Memory B cell (primary cell): ENCODE data around the gene CCS.

Source experiments
- ATAC-seq: fragments of 150-1000 bp; cut with Tn5 transposase; 2 replicates; pipeline ENCODE4 v1.10.0; 2021; ENCODE audit warnings: low read depth, mild to moderate bottlenecking, moderate library complexity
- DNase-seq, 2 donors: peaks; one replicate each; pipeline ENCODE4 v3.0.0; 2022; ENCODE audit warnings: low spot score in 2 of 2
- H3K27ac Mint-ChIP-seq: one replicate; pipeline ENCODE4 v1.8.0; 2022; ENCODE audit warnings: mild to moderate bottlenecking, moderate library complexity, mixed read lengths
- H3K27me3 Mint-ChIP-seq: one replicate; pipeline ENCODE4 v1.8.0; 2022; ENCODE audit warnings: mixed read lengths
- H3K36me3 Mint-ChIP-seq: one replicate; pipeline ENCODE4 v1.8.0; 2022; ENCODE audit warnings: mild to moderate bottlenecking, mixed read lengths
- H3K4me1 Mint-ChIP-seq: one replicate; pipeline ENCODE4 v1.8.0; 2022; ENCODE audit warnings: mixed read lengths
- H3K4me3 Mint-ChIP-seq: one replicate; pipeline ENCODE4 v1.8.0; 2022; ENCODE audit warnings: mild to moderate bottlenecking, moderate library complexity, mixed read lengths
- H3K9me3 Mint-ChIP-seq: one replicate; pipeline ENCODE4 v1.8.0; 2022; ENCODE audit warnings: mixed read lengths

The CCS gene

GRCh38 chr11:66617155-66617834 lies 24.3 kb downstream of the CCS start:
- H3K9me3 Mint-ChIP-seq: no peaks in the 10 kb centered on the region
- peaks cover 13% of the 10 kb centered on the region for H3K36me3 Mint-ChIP-seq
- peak overlapping the region; percentile 94 for H3K4me3 Mint-ChIP-seq
- peaks cover 36% of the 10 kb centered on the region for H3K4me1 Mint-ChIP-seq
- ATAC-seq (no peak), DNase-seq (no peak)
- no peaks in the 10 kb centered on the region for H3K27me3 Mint-ChIP-seq
- H3K27ac Mint-ChIP-seq: peak overlapping the region; percentile 98

DNA sequence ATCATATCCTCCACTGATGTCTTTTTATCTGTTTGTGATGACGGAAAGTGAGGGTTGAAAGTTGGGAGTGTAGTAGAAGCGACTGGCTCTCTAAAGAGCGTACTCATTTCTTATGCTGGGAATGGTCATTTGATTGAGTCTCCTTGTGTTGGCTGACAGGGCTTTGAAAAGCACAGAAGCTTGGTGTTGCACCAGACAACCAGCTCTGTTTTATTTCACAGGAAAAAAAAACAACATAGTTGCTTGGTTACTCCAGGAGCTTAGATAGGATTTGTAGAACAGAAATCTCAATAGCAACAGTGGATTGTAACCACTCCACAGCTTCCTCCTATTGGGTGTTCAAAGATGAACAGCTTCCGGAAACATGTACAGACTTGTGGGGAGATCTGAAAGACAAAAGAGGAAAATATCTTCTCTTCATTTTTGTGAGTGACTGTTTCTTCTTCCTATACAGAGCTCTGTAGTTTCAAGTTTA lies 26.1 kb downstream of the CCS start:
- DNase-seq (peak in 1 of 2 donors; percentile 41), ATAC-seq (peak; percentile 37)
- H3K9me3 Mint-ChIP-seq: no peaks in the 10 kb centered on the region
- peaks cover 51% of the 10 kb centered on the region for H3K4me1 Mint-ChIP-seq
- no peaks in the 10 kb centered on the region for H3K27me3 Mint-ChIP-seq
- peak overlapping the region; percentile 94 for H3K4me3 Mint-ChIP-seq
- H3K36me3 Mint-ChIP-seq: peaks cover 24% of the 10 kb centered on the region
- peak overlapping the region; percentile 98 for H3K27ac Mint-ChIP-seq

DNA sequence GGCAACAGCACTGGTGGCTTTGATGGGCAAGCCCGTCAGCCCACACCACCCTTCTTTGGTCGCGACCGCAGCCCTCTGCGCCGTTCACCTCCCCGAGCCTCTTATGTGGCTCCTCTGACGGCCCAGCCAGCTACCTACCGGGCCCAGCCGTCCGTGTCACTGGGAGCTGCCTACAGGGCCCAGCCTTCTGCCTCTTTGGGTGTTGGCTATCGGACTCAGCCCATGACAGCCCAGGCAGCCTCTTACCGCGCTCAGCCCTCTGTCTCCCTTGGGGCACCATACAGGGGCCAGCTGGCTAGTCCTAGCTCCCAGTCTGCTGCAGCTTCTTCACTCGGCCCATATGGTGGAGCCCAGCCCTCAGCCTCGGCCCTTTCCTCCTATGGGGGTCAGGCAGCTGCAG lies 31.5 kb downstream of the CCS start:
- Mint-ChIP-seq H3K27ac (no peak overlapping the region), H3K36me3 (peaks cover 38% of the 10 kb centered on the region), H3K27me3 (no peaks in the 10 kb centered on the region), H3K4me1 (peaks cover 50% of the 10 kb centered on the region), H3K4me3 (no peak overlapping the region), H3K9me3 (no peaks in the 10 kb centered on the region)
- DNase-seq: no peak
- no peak for ATAC-seq

DNA sequence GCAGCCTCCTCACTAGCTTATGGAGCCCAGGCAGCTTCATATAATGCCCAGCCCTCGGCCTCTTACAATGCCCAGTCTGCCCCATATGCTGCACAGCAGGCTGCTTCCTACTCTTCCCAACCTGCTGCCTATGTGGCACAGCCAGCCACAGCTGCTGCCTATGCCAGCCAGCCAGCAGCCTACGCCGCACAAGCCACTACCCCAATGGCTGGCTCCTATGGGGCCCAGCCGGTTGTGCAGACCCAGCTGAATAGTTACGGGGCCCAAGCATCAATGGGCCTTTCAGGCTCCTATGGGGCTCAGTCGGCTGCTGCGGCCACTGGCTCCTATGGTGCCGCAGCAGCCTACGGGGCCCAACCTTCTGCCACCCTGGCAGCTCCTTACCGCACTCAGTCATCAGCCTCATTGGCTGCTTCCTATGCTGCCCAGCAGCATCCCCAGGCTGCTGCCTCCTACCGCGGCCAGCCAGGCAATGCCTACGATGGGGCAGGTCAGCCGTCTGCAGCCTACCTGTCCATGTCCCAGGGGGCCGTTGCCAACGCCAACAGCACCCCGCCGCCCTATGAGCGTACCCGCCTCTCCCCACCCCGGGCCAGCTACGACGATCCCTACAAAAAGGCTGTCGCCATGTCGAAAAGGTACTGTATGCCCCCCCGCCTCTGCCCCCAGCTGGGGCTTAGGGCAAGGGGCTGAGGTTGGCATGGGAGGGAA lies 32.2 kb downstream of the CCS start:
- ATAC-seq: no peak
- Mint-ChIP-seq H3K9me3 (no peaks in the 10 kb centered on the region), H3K36me3 (peaks cover 38% of the 10 kb centered on the region), H3K27ac (no peak overlapping the region), H3K27me3 (no peaks in the 10 kb centered on the region), H3K4me1 (peaks cover 50% of the 10 kb centered on the region), H3K4me3 (no peak overlapping the region)
- DNase-seq: no peak

DNA sequence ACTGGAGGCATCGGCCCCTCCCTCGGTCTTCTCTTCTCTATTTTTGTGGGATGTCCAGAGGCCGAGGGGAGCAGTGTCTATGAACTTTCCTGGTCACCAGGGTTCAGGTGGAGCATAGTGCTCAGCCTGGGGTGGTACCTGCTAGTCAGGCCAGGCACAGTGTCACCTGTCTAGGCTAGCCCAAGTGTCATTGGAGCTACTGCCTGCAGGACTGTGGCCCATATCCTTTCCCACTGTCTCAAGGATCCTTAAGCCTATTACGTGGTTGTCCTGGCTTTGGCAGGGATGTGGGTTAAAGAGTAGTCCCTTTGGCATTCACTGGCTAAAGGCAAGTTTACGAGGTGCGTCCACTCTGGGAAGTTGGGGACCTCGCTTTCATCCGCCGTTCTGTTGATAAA lies 32.8 kb downstream of the CCS start:
- Mint-ChIP-seq H3K4me3 (no peak overlapping the region), H3K9me3 (no peaks in the 10 kb centered on the region), H3K27me3 (no peaks in the 10 kb centered on the region), H3K4me1 (peaks cover 50% of the 10 kb centered on the region), H3K36me3 (peaks cover 38% of the 10 kb centered on the region), H3K27ac (no peak overlapping the region)
- ATAC-seq: no peak
- no peak for DNase-seq

DNA sequence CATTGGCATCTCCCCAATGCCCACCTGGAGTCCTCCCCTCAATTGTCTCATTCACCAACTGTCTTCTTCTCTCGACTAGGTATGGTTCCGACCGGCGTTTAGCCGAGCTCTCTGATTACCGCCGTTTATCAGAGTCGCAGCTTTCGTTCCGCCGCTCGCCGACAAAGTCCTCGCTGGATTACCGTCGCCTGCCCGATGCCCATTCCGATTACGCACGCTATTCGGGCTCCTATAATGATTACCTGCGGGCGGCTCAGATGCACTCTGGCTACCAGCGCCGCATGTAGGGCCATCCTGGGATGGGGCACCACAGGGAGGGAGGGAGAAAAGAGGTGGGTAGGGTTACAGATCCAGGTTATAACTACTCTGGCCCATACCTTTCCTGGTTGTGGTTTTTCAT lies 33.4 kb downstream of the CCS start:
- H3K9me3 Mint-ChIP-seq: no peaks in the 10 kb centered on the region
- H3K4me1 Mint-ChIP-seq: peaks cover 46% of the 10 kb centered on the region
- H3K4me3 Mint-ChIP-seq: no peak overlapping the region
- peaks cover 36% of the 10 kb centered on the region for H3K36me3 Mint-ChIP-seq
- no peak for ATAC-seq
- DNase-seq: no peak
- no peaks in the 10 kb centered on the region for H3K27me3 Mint-ChIP-seq
- no peak overlapping the region for H3K27ac Mint-ChIP-seq

GRCh38 chr11:66626926-66627325 lies 33.9 kb downstream of the CCS start:
- Mint-ChIP-seq H3K27me3 (no peaks in the 10 kb centered on the region), H3K4me3 (no peak overlapping the region), H3K4me1 (peaks cover 45% of the 10 kb centered on the region), H3K36me3 (peaks cover 36% of the 10 kb centered on the region), H3K9me3 (no peaks in the 10 kb centered on the region), H3K27ac (no peak overlapping the region)
- no peak for DNase-seq
- ATAC-seq: no peak

DNA sequence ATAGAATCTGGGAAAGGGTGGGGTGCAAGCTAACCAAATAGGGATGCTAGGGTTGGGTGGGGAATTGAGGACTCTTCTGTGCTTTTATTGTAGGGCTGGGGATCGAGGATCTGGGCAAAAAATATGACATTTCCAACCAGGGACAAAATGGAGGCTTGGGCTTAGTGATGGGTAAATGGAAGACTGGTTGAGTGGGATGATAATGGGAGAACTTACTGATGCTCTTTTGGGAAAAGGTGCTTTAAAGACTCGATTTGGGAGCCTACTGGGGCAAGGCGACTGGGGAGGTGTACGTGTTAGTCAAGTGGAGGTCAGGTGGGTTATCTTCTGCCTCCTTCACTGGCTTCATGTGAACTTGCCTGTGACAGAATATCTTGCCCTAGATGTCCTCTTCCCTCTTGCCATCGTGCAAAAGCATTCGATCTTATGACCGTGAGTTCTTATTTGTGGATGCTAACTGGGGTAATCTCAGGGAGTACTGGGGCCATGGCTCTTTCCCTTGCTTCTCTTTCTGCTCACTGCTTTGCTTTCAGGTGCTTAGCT lies 35.1 kb downstream of the CCS start:
- Mint-ChIP-seq H3K36me3 (peaks cover 34% of the 10 kb centered on the region), H3K4me1 (peaks cover 41% of the 10 kb centered on the region), H3K27me3 (no peaks in the 10 kb centered on the region), H3K4me3 (no peak overlapping the region), H3K9me3 (no peaks in the 10 kb centered on the region), H3K27ac (peak overlapping the region; percentile 51)
- no peak for DNase-seq
- ATAC-seq: no peak

DNA sequence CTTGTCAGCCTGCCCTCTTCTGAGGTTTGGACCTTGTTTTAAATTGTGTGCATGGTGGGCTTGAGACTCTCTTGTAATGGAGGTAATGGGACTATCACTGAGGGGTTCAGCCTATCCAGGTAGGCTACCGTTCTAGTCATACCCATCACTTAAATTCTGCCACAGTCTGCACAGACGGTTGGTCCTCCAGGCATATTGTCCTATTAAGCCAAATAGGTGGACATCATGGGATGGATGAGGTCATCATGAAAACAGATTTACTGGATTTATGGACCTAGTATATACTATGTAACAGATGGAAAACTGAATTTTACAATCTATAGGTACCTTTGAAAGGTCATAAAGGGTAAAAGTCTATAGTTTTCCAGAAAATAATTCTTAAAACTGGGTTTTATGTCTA lies 36.4 kb downstream of the CCS start:
- Mint-ChIP-seq H3K27me3 (no peaks in the 10 kb centered on the region), H3K4me3 (no peak overlapping the region), H3K36me3 (peaks cover 24% of the 10 kb centered on the region), H3K27ac (peak overlapping the region; percentile 51), H3K4me1 (peaks cover 32% of the 10 kb centered on the region), H3K9me3 (no peaks in the 10 kb centered on the region)
- ATAC-seq (no peak), DNase-seq (no peak)

DNA sequence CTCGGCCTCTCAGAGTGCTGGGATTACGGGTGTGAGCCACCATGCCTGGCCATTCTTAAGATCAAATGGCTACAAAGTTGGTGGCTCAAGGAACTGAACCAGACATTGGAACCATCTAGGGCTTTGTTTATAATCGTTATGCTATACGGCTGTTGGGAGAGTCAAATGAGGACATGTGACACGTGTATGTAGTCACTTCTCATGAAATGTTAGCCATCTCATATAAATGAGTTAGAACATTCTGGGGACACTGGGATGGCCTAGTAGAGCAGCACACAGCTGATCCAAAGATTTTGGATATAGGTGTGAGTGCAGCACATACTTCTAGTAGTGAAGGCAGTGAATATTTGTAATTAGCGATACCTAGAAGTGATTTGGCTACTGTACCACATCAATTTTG lies 38.9 kb downstream of the CCS start:
- H3K36me3 Mint-ChIP-seq: peaks cover 18% of the 10 kb centered on the region
- DNase-seq (no peak), ATAC-seq (no peak)
- peak overlapping the region; percentile 77 for H3K27ac Mint-ChIP-seq
- H3K4me3 Mint-ChIP-seq: no peak overlapping the region
- H3K9me3 Mint-ChIP-seq: no peaks in the 10 kb centered on the region
- peaks cover 34% of the 10 kb centered on the region for H3K4me1 Mint-ChIP-seq
- no peaks in the 10 kb centered on the region for H3K27me3 Mint-ChIP-seq

- H3K36me3 Mint-ChIP-seq: peaks cover 18% of the 10 kb centered on the region
- peaks cover 38% of the 10 kb centered on the region for H3K4me1 Mint-ChIP-seq
- H3K9me3 Mint-ChIP-seq: no peaks in the 10 kb centered on the region
- no peak overlapping the region for H3K27ac Mint-ChIP-seq
- ATAC-seq (no peak), DNase-seq (no peak)
- H3K4me3 Mint-ChIP-seq: no peak overlapping the region
- H3K27me3 Mint-ChIP-seq: no peaks in the 10 kb centered on the region
Measured at GRCh38 chr11:66632952-66633351, 40.0 kb downstream of the CCS start.

DNA sequence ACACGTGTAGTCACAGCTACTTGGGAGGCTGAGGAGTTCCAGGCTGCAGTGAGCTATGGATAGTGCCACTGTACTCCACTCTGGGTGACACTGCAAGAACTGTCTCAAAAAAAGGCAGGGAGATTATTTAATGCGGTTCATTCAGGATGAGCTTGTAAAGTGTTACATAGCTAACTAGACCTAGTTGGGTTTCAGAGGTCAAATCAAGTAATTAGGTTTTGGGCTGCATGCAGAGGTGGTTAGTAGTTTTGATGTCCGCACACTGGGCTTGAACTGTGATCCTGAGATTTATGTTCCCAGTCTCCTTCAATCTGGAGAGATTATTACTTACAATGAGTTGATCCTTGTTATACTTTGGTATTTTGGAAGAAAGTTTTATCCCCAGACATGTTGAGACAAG lies 43.4 kb downstream of the CCS start:
- peaks cover 43% of the 10 kb centered on the region for H3K4me1 Mint-ChIP-seq

DNA sequence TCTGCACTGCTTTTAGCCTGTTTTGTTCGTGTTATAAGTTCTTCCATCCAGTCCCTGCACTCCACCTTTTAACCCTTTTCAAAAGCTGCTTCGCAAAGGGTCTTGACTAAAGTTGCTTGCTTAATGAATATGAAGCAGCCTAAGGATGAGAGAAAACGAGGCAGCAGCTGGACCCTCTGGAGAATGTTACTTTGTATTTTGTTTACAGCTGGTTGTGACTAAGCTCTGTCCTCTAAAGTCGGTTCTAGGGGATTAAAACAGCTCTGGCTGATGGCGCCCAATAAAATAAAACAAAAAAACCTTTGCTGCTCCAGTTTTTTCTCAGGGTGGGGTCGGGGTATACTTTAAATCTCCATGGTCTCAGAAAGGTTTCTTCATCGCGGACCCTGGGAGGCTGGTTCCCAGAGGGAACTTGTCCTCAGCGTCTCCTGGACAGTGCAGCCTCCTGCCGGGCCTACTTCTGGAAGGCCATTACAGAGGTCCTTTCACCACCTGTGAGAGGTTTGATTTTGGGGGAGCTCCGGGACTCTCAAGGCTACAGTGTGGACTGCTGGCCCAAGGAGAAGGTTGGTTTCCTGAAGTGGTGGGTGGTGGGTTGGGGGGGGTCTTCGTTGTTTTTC lies 44.7 kb downstream of the CCS start:
- no peaks in the 10 kb centered on the region for H3K9me3 Mint-ChIP-seq
- no peak for DNase-seq
- H3K36me3 Mint-ChIP-seq: peaks cover 19% of the 10 kb centered on the region
- no peaks in the 10 kb centered on the region for H3K27me3 Mint-ChIP-seq
- H3K4me3 Mint-ChIP-seq: peak overlapping the region; percentile 97
- peaks cover 44% of the 10 kb centered on the region for H3K4me1 Mint-ChIP-seq
- no peak for ATAC-seq
- peak overlapping the region; percentile 94 for H3K27ac Mint-ChIP-seq

More for the DNA sequence above, 43.4 kb downstream of the CCS start:
- H3K27ac Mint-ChIP-seq: no peak overlapping the region
- DNase-seq: no peak
- no peaks in the 10 kb centered on the region for H3K9me3 Mint-ChIP-seq
- no peaks in the 10 kb centered on the region for H3K27me3 Mint-ChIP-seq
- peaks cover 12% of the 10 kb centered on the region for H3K36me3 Mint-ChIP-seq
- no peak for ATAC-seq
- H3K4me3 Mint-ChIP-seq: no peak overlapping the region
